MCF 10A (cell line): ENCODE data around the gene PEX7. TPM values are rescaled to one million over a fixed set of nuclear protein-coding genes. Genes with fewer than 3 reads are reported as not detected.
A peak's percentile ranks its signal among the peaks of the same experiment; 100 is the strongest.

Source experiments
- BruUV-seq: library from RNA; stranded (reverse); fragments of 400-500 nt; replicated peaks from 2 replicates; lab custom pipeline; 2021; lab: Mats Ljungman, UMichigan
- CTCF ChIA-PET: fragments of 300-600 bp; sonication (Branson Sonifier 250); formaldehyde crosslinking; extraction: SDS; loops from one replicate; lab custom pipeline; 2021; ENCODE audit warnings: antibody characterized with exemption, inconsistent platforms; lab: Yijun Ruan, JAX
- POLR2A ChIA-PET: fragments of 300-600, 350-650 bp; sonication (Branson Sonifier 250); formaldehyde crosslinking; extraction: SDS; loops from one replicate; lab custom pipeline; 2020; ENCODE audit warnings: antibody characterized with exemption, inconsistent platforms; lab: Yijun Ruan, JAX
- DNase-seq: peaks from one replicate; pipeline ENCODE4 v3.0.0-alpha.2; 2018; ENCODE audit not compliant: unreplicated experiment
- H3K27ac Mint-ChIP-seq: one replicate; pipeline ENCODE4 v1.8.0; 2022; ENCODE audit warnings: mild to moderate bottlenecking, low read depth, mixed read lengths; ENCODE audit not compliant: unreplicated experiment
- H3K27me3 Mint-ChIP-seq: one replicate; pipeline ENCODE4 v1.8.0; 2022; ENCODE audit warnings: mixed read lengths; ENCODE audit not compliant: insufficient read depth, unreplicated experiment
- H3K36me3 Mint-ChIP-seq: one replicate; pipeline ENCODE4 v1.8.0; 2022; ENCODE audit warnings: mild to moderate bottlenecking, moderate library complexity, mixed read lengths; ENCODE audit not compliant: insufficient read depth, unreplicated experiment
- H3K4me1 Mint-ChIP-seq: one replicate; pipeline ENCODE4 v1.8.0; 2022; ENCODE audit warnings: mixed read lengths; ENCODE audit not compliant: insufficient read depth, unreplicated experiment
- H3K4me3 Mint-ChIP-seq: one replicate; pipeline ENCODE4 v1.8.0; 2022; ENCODE audit warnings: mild to moderate bottlenecking, moderate library complexity, mixed read lengths; ENCODE audit not compliant: unreplicated experiment
- H3K9me3 Mint-ChIP-seq: one replicate; pipeline ENCODE4 v1.8.0; 2022; ENCODE audit warnings: mixed read lengths; ENCODE audit not compliant: unreplicated experiment
- CTCF ChIP-seq: fragments of 200-600 bp; IDR thresholded peaks from one replicate; pipeline ENCODE4 v1.8.0; 2022; ENCODE audit warnings: antibody characterized with exemption, mild to moderate bottlenecking; ENCODE audit not compliant: unreplicated experiment
- intact Hi-C: fragments of 100-400 bp; cut with micrococcal nuclease; formaldehyde crosslinking; loops from 2 replicates; pipeline ENCODE4 v1.14.1; 2022
- total RNA-seq: library from RNA; stranded (reverse); gene quantifications from 2 replicates; pipeline ENCODE4 v1.2.3, GENCODE V29; 2022

The PEX7 gene
- total RNA-seq, 1 experiment from 2014 or later = 6.0 TPM

GRCh38 chr6:136862662-136863061 lies 40.3 kb downstream of the PEX7 start:
- no peaks in the 10 kb centered on the region for H3K27me3 Mint-ChIP-seq
- CTCF ChIA-PET = interaction anchor here (0.6 to 1.7 kb wide), 4 partner anchors 17 to 197 kb away, joined by 3 to 7 read pairs (median 4); no protein-coding TSS in a partner anchor
- DNase-seq = peak; percentile 44
- no peak for TF ChIP-seq CTCF
- peaks cover 18% of the 10 kb centered on the region for H3K4me1 Mint-ChIP-seq
- BruUV-seq = no TSS peak
- H3K4me3 Mint-ChIP-seq = no peak overlapping the region
- no peaks in the 10 kb centered on the region for H3K9me3 Mint-ChIP-seq
- intact Hi-C loops = no loop called here
- H3K27ac Mint-ChIP-seq = peak overlapping the region; percentile 63
- POLR2A ChIA-PET = interaction anchor here (0.7 to 1.8 kb wide), 6 partner anchors 8 to 186 kb away, joined by 3 to 7 read pairs (median 4); no protein-coding TSS in a partner anchor
- no peaks in the 10 kb centered on the region for H3K36me3 Mint-ChIP-seq

- Mint-ChIP-seq H3K36me3 (no peaks in the 10 kb centered on the region), H3K4me3 (no peak overlapping the region), H3K9me3 (no peaks in the 10 kb centered on the region), H3K27me3 (no peaks in the 10 kb centered on the region), H3K4me1 (peaks cover 18% of the 10 kb centered on the region), H3K27ac (no peak overlapping the region)
- intact Hi-C loops = no loop called here
- no TSS peak for BruUV-seq
- DNase-seq = no peak
- TF ChIP-seq CTCF = no peak
- ChIA-PET CTCF (interaction anchor here (0.6 to 1.7 kb wide), 8 partner anchors 11 to 1239 kb away, joined by 3 to 7 read pairs (median 3); no protein-coding TSS in a partner anchor), POLR2A (interaction anchor here (0.8 to 1.8 kb wide), 2 partner anchors 148 to 150 kb away, joined by 3 to 7 read pairs; no protein-coding TSS in a partner anchor)
Observed at GRCh38 chr6:136863752-136864151, 41.4 kb downstream of the PEX7 start.

GRCh38 chr6:136864676-136865075 lies 42.3 kb downstream of the PEX7 start:
- no TSS peak for BruUV-seq
- Mint-ChIP-seq H3K27ac (no peak overlapping the region), H3K9me3 (no peaks in the 10 kb centered on the region), H3K36me3 (peaks cover 5% of the 10 kb centered on the region), H3K4me1 (peaks cover 13% of the 10 kb centered on the region), H3K27me3 (no peaks in the 10 kb centered on the region), H3K4me3 (no peak overlapping the region)
- intact Hi-C loops = no loop called here
- POLR2A ChIA-PET = no interaction called here
- CTCF ChIA-PET = interaction anchor here (0.5 to 1.6 kb wide), 4 partner anchors 19 to 874 kb away, joined by 3 to 5 read pairs (median 4); no protein-coding TSS in a partner anchor
- DNase-seq = no peak
- TF ChIP-seq CTCF = no peak

- no peaks in the 10 kb centered on the region for H3K27me3 Mint-ChIP-seq
- CTCF ChIA-PET = interaction anchor here (0.6 to 1.2 kb wide), 4 partner anchors 16 to 299 kb away, joined by 3 to 5 read pairs (median 4); no protein-coding TSS in a partner anchor
- no peak overlapping the region for H3K27ac Mint-ChIP-seq
- POLR2A ChIA-PET = interaction anchor here (0.7 to 1.8 kb wide), 4 partner anchors 8 to 54 kb away, joined by 3 to 7 read pairs (median 4); no protein-coding TSS in a partner anchor
- intact Hi-C loops = no loop called here
- no peak for TF ChIP-seq CTCF
- H3K9me3 Mint-ChIP-seq = no peaks in the 10 kb centered on the region
- no peak overlapping the region for H3K4me3 Mint-ChIP-seq
- peaks cover 12% of the 10 kb centered on the region for H3K4me1 Mint-ChIP-seq
- peaks cover 6% of the 10 kb centered on the region for H3K36me3 Mint-ChIP-seq
- no TSS peak for BruUV-seq
- DNase-seq = no peak
Observed at GRCh38 chr6:136866872-136867416, 44.6 kb downstream of the PEX7 start.
